GM21447 (cell line): ENCODE data around the gene SLC44A5.

Experiments
- ATAC-seq: cut with Tn5 transposase; IDR thresholded peaks from one replicate; pipeline ENCODE4 v1.9.1; 2021; ENCODE audit not compliant: unreplicated experiment

Gene SLC44A5

GRCh38 chr1:75589637-75590036, 21.3 kb downstream of the SLC44A5 start:
- ATAC-seq = no peak

GRCh38 chr1:75588779-75589475, 22.0 kb downstream of the SLC44A5 start:
- ATAC-seq = no peak

- ATAC-seq = no peak
Observed at GRCh38 chr1:75587692-75588091, 23.2 kb downstream of the SLC44A5 start.

- ATAC-seq = no peak
Observed at GRCh38 chr1:75583282-75583681, 27.6 kb downstream of the SLC44A5 start.

GRCh38 chr1:75582725-75583261, 28.1 kb downstream of the SLC44A5 start:
- ATAC-seq = no peak

GRCh38 chr1:75579046-75579445, 31.9 kb downstream of the SLC44A5 start:
- no peak for ATAC-seq

- ATAC-seq = no peak
Observed at GRCh38 chr1:75575837-75576236, 35.1 kb downstream of the SLC44A5 start.

- no peak for ATAC-seq
Observed at GRCh38 chr1:75567191-75567590, 43.7 kb downstream of the SLC44A5 start.

- ATAC-seq = no peak
Observed at GRCh38 chr1:75559800-75560199, 51.1 kb downstream of the SLC44A5 start.

- ATAC-seq = no peak
Observed at GRCh38 chr1:75559136-75559535, 51.8 kb downstream of the SLC44A5 start.

- no peak for ATAC-seq
Observed at GRCh38 chr1:75554870-75555269, 56.0 kb downstream of the SLC44A5 start.

- no peak for ATAC-seq
Observed at GRCh38 chr1:75554181-75554580, 56.7 kb downstream of the SLC44A5 start.

GRCh38 chr1:75550559-75550958, 60.4 kb downstream of the SLC44A5 start:
- no peak for ATAC-seq

- ATAC-seq = no peak
Observed at GRCh38 chr1:75548721-75549480, 62.0 kb downstream of the SLC44A5 start.

- no peak for ATAC-seq
Observed at GRCh38 chr1:75543705-75544104, 67.2 kb downstream of the SLC44A5 start.

- no peak for ATAC-seq
Observed at GRCh38 chr1:75542818-75543570, 67.9 kb downstream of the SLC44A5 start.

GRCh38 chr1:75539230-75540116, 71.4 kb downstream of the SLC44A5 start:
- no peak for ATAC-seq

- ATAC-seq = no peak
Observed at GRCh38 chr1:75533085-75533484, 77.8 kb downstream of the SLC44A5 start.

GRCh38 chr1:75531570-75531969, 79.3 kb downstream of the SLC44A5 start:
- ATAC-seq = no peak

- no peak for ATAC-seq
Observed at GRCh38 chr1:75529488-75529887, 81.4 kb downstream of the SLC44A5 start.

- no peak for ATAC-seq
Observed at GRCh38 chr1:75528001-75528400, 82.9 kb downstream of the SLC44A5 start.
